ENCODE measurements around the gene NELFB.
A peak's percentile ranks its signal among the peaks of the same experiment; 100 is the strongest.

Gene NELFB

GRCh38 chr9:137275588-137276472, 20.7 kb downstream of the NELFB start:
- H3K27me3 ChIP-seq (ENCODE audit: control insufficient read depth, insufficient read depth, low read length), result no peaks in the 10 kb centered on the region
- H3K27ac ChIP-seq (ENCODE audit: low read depth, low read length), result no peak overlapping the region
- peaks cover 20% of the 10 kb centered on the region for H3K36me3 ChIP-seq (ENCODE audit: control insufficient read depth, insufficient read depth, low read length)
- peaks cover 5% of the 10 kb centered on the region for H3K4me1 ChIP-seq (ENCODE audit: control insufficient read depth, insufficient read depth, low read length)
- H3K4me3 ChIP-seq (ENCODE audit: low read length), result no peak overlapping the region
- no peak overlapping the region for H3K9ac ChIP-seq (ENCODE audit: low read length)

- H3K4me3 ChIP-seq (ENCODE audit: low read length), result peak overlapping the region; percentile 72
- H3K27me3 ChIP-seq (ENCODE audit: control insufficient read depth, insufficient read depth, low read length), result no peaks in the 10 kb centered on the region
- H3K36me3 ChIP-seq (ENCODE audit: control insufficient read depth, insufficient read depth, low read length), result peaks cover 18% of the 10 kb centered on the region
- no peak overlapping the region for H3K9ac ChIP-seq (ENCODE audit: low read length)
- peaks cover 5% of the 10 kb centered on the region for H3K4me1 ChIP-seq (ENCODE audit: control insufficient read depth, insufficient read depth, low read length)
- peak overlapping the region; percentile 24 for H3K27ac ChIP-seq (ENCODE audit: low read depth, low read length)
These were observed 21.6 kb downstream of the NELFB start for GRCh38 chr9:137276473-137277328.

DNA sequence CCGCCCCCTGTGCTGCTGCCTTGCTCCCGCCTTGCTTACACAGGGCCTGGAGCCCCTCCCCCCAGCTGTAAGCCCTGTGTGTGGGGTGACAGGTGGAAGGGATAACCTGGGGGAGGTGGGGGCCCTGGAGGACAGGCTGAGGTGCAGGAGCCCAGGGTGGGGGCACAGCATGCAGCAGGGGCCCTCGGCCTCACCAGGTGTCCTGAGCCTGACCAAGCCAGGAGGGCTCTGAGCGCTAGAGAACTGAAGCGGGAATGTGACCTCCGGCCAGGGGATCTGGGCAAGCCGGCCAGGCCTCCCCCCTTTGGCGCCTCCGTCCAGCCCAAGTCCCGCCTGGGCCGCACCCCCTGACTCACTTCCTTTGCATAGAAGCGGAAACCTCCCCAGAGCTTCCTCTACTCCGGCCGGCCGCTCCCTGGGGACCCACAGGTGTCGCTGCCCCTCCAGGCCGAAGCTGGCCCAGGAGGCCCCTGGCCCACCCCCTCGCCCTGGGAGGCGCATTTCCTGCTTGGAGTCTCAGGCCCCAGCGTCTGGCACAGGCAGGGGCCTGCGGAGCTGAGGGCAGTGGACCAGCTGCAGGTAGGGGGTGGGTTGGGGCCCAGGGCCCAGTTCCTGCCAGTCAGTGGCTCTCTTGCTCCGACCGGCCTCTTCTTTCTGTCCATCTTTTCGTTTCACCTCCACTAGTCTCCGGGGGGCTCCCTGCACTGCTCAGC, 22.4 kb downstream of the NELFB start, which contains the start of gene TOR4A:
Gene TOR4A (plus strand): TSS at position 398 of the 713 bp plus-strand sequence. CDS start 964 bp downstream, outside the sequence.
- Histone ChIP-seq H3K36me3 (ENCODE audit: control insufficient read depth, insufficient read depth, low read length) (peaks cover 12% of the 10 kb centered on the region), H3K4me1 (ENCODE audit: control insufficient read depth, insufficient read depth, low read length) (peaks cover 5% of the 10 kb centered on the region), H3K27me3 (ENCODE audit: control insufficient read depth, insufficient read depth, low read length) (no peaks in the 10 kb centered on the region), H3K4me3 (ENCODE audit: low read length) (peak within 1 kb of the TSS; percentile 72), H3K27ac (ENCODE audit: low read depth, low read length) (peak within 1 kb of the TSS; percentile 24), H3K9ac (ENCODE audit: low read length) (peak within 1 kb of the TSS; percentile 88)

GRCh38 chr9:137278061-137278701, 23.1 kb downstream of the NELFB start:
- Histone ChIP-seq H3K27me3 (ENCODE audit: control insufficient read depth, insufficient read depth, low read length) (no peaks in the 10 kb centered on the region), H3K27ac (ENCODE audit: low read depth, low read length) (no peak overlapping the region), H3K9ac (ENCODE audit: low read length) (peak overlapping the region; percentile 88), H3K36me3 (ENCODE audit: control insufficient read depth, insufficient read depth, low read length) (peaks cover 7% of the 10 kb centered on the region), H3K4me1 (ENCODE audit: control insufficient read depth, insufficient read depth, low read length) (peaks cover 5% of the 10 kb centered on the region), H3K4me3 (ENCODE audit: low read length) (peak overlapping the region; percentile 72)

GRCh38 chr9:137278721-137279711, 23.9 kb downstream of the NELFB start:
- H3K27ac ChIP-seq (ENCODE audit: low read depth, low read length), result no peak overlapping the region
- peak overlapping the region; percentile 72 for H3K4me3 ChIP-seq (ENCODE audit: low read length)
- no peak overlapping the region for H3K9ac ChIP-seq (ENCODE audit: low read length)
- H3K36me3 ChIP-seq (ENCODE audit: control insufficient read depth, insufficient read depth, low read length), result peaks cover 4% of the 10 kb centered on the region
- peaks cover 5% of the 10 kb centered on the region for H3K4me1 ChIP-seq (ENCODE audit: control insufficient read depth, insufficient read depth, low read length)
- no peaks in the 10 kb centered on the region for H3K27me3 ChIP-seq (ENCODE audit: control insufficient read depth, insufficient read depth, low read length)

DNA sequence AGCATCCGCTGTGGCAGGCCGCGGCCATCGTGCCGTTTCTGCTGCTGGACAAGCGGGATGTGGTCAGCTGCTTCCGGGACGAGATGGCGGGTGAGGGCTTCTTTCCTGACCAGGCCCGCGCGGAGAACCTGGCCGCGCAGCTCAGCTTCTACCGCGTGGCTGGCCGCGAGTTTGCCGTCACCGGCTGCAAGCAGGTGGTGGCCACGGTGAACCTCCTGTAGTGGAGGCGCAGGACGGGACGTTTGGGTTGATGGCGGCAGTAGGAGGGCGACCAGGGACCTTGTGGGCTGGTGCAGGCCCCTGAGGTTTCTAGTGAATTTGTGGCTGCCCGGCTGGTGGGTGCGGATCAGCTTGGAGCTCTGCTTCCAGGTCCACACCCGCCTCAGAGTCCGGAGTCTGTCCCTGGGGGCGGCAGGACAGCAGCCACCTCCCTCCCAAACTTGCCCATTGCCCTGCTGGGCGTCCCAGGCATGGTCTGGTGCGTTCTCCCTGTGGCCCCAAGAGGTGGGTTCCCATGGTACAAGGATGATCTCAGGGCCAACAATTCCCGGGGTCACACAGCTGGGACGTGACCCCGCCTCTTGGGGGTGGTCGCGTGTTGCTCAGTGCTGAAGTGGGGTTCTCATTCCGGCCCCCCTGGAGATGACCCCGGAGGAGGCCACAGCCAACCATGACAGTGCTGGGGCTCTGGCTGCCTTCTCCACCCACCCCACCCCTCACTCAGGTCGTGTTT, 24.8 kb downstream of the NELFB start:
- no peak overlapping the region for H3K9ac ChIP-seq (ENCODE audit: low read length)
- no peak overlapping the region for H3K4me3 ChIP-seq (ENCODE audit: low read length)
- H3K27me3 ChIP-seq (ENCODE audit: control insufficient read depth, insufficient read depth, low read length), result no peaks in the 10 kb centered on the region
- H3K4me1 ChIP-seq (ENCODE audit: control insufficient read depth, insufficient read depth, low read length), result peaks cover 5% of the 10 kb centered on the region
- H3K27ac ChIP-seq (ENCODE audit: low read depth, low read length), result no peak overlapping the region
- H3K36me3 ChIP-seq (ENCODE audit: control insufficient read depth, insufficient read depth, low read length), result peaks cover 3% of the 10 kb centered on the region

DNA sequence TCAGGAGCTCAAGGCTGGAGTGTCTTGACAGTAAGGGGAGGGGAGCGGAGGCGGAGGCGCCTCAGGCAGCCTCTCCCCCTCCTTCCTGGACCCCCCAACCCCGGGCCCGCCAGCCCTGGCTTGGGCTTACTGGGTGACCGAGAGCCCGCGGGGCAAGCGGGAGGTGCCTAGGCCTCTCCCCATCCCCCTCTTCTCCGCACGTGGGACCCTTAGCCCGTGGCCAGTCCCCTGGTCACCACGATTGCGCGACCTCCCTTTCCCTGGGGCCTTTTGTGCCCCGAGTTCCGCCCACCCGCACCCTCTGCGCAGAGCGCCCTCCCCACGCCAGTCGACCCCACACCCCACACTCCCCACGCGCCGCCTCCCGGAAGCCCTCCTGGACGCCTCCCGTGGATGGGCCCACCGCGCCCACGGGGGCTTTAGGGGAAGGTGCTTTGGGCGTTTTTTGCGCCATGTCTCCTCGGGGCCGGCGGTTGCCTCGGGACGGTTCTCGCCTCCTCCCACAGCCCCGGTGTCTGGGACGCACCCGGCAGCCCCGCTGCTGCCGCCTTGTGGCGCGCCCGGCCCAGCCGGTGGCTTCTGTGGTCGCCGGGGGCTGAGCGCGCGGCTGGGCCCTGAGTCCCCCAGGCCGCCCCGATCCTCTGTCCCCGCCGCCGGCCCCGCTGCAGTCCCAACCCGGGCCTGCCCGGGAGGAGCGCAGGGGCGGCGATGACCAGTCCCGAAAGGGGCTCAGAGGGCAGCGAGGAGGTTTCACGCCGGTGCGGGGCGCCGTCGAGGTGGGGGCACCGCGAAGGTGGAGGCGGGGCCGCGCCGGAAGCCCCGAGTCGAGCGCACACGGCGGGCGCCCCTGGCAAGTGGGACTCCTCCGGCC, 25.6 kb downstream of the NELFB start:
- Histone ChIP-seq H3K4me1 (ENCODE audit: control insufficient read depth, insufficient read depth, low read length) (peaks cover 5% of the 10 kb centered on the region), H3K36me3 (ENCODE audit: control insufficient read depth, insufficient read depth, low read length) (peaks cover 3% of the 10 kb centered on the region), H3K4me3 (ENCODE audit: low read length) (no peak overlapping the region), H3K27ac (ENCODE audit: low read depth, low read length) (no peak overlapping the region), H3K9ac (ENCODE audit: low read length) (no peak overlapping the region), H3K27me3 (ENCODE audit: control insufficient read depth, insufficient read depth, low read length) (no peaks in the 10 kb centered on the region)

- Histone ChIP-seq H3K4me1 (ENCODE audit: control insufficient read depth, insufficient read depth, low read length) (peaks cover 3% of the 10 kb centered on the region), H3K27ac (ENCODE audit: low read depth, low read length) (no peak overlapping the region), H3K4me3 (ENCODE audit: low read length) (no peak overlapping the region), H3K9ac (ENCODE audit: low read length) (no peak overlapping the region), H3K27me3 (ENCODE audit: control insufficient read depth, insufficient read depth, low read length) (no peaks in the 10 kb centered on the region), H3K36me3 (ENCODE audit: control insufficient read depth, insufficient read depth, low read length) (peaks cover 3% of the 10 kb centered on the region)
These were observed 26.4 kb downstream of the NELFB start for GRCh38 chr9:137281345-137282116.

GRCh38 chr9:137286975-137287383, 31.9 kb downstream of the NELFB start:
- no peaks in the 10 kb centered on the region for H3K36me3 ChIP-seq (ENCODE audit: control insufficient read depth, insufficient read depth, low read length)
- H3K4me1 ChIP-seq (ENCODE audit: control insufficient read depth, insufficient read depth, low read length), result no peaks in the 10 kb centered on the region
- H3K9ac ChIP-seq (ENCODE audit: low read length), result no peak overlapping the region
- H3K4me3 ChIP-seq (ENCODE audit: low read length), result no peak overlapping the region
- no peak overlapping the region for H3K27ac ChIP-seq (ENCODE audit: low read depth, low read length)
- H3K27me3 ChIP-seq (ENCODE audit: control insufficient read depth, insufficient read depth, low read length), result no peaks in the 10 kb centered on the region

All from rectal smooth muscle tissue (tissue), 1 donor.